ENCODE data around the gene EVC2. TPM values are rescaled to one million over a fixed set of nuclear protein-coding genes. Genes with fewer than 3 reads are reported as not detected.

Gene EVC2
- total and polyA plus RNA-seq, 2 of the 13 experiments (the other 11 are each of a cell fraction or from before 2014, with no cell fraction given), result not detected

GRCh38 chr4:5721923-5722322 lies 13.6 kb upstream of the EVC2 start (continued):
- TF ChIP-seq ZBTB10 (CRISPR knock-in tag; IDR thresholded peaks at IDR 0.05; ENCODE audit: borderline replicate concordance) (no peak), NR2F1 (CRISPR knock-in tag; IDR thresholded peaks at IDR 0.05) (no peak), ZFY (CRISPR knock-in tag; IDR thresholded peaks at IDR 0.05) (0 out of 2 replicates have a peak, but pooled peaks have one; percentile 1), ZNF101 (CRISPR knock-in tag; IDR thresholded peaks at IDR 0.05; ENCODE audit: borderline replicate concordance, low read depth) (no peak), ZMYM3 (CRISPR knock-in tag; IDR thresholded peaks at IDR 0.05) (peak; percentile 85), ZNF572 (CRISPR knock-in tag; IDR thresholded peaks at IDR 0.05) (no peak), ZFAT (CRISPR knock-in tag; conservative IDR thresholded peaks at IDR 0.05) (no peak), ONECUT2 (CRISPR knock-in tag; IDR thresholded peaks at IDR 0.05) (no peak), HNRNPLL (IDR thresholded peaks at IDR 0.05; ENCODE audit: low read depth, low read length, poor library complexity, severe bottlenecking) (no peak), SCMH1 (CRISPR knock-in tag; IDR thresholded peaks at IDR 0.05; ENCODE audit: borderline replicate concordance) (no peak), KIAA2018 (CRISPR knock-in tag; IDR thresholded peaks at IDR 0.05; ENCODE audit: borderline replicate concordance) (no peak), ZFP36 (IDR thresholded peaks at IDR 0.05; ENCODE audit: borderline replicate concordance, low read depth, low read length, partially characterized antibody) (peak; percentile 5), ZNF510 (CRISPR knock-in tag; IDR thresholded peaks at IDR 0.05; ENCODE audit: low read depth) (no peak), PAF1 (CRISPR knock-in tag; IDR thresholded peaks at IDR 0.05) (no peak), POLR2AphosphoS2 (IDR thresholded peaks at IDR 0.05; ENCODE audit: low read depth, low read length) (no peak), RNF2 (conservative IDR thresholded peaks at IDR 0.05; ENCODE audit: low read depth) (no peak), GFI1 (CRISPR knock-in tag; IDR thresholded peaks at IDR 0.05; ENCODE audit: borderline replicate concordance) (no peak), GABPA (IDR thresholded peaks at IDR 0.05; ENCODE audit: low read depth, low read length) (no peak), GABPA (CRISPR knock-in tag; IDR thresholded peaks at IDR 0.05; ENCODE audit: low read depth) (no peak), TARDBP (CRISPR knock-in tag; IDR thresholded peaks at IDR 0.05) (no peak), SP1 (IDR thresholded peaks at IDR 0.05) (no peak), SP1 (CRISPR knock-in tag; IDR thresholded peaks at IDR 0.05) (no peak), SP2 (CRISPR knock-in tag; IDR thresholded peaks at IDR 0.05) (no peak)
